Testis (tissue), 2 donors: Measurements from ENCODE around the gene F8.
"Not testable (repeated sequence)": the region's sequence is repeated elsewhere in the genome, so short reads cannot be mapped to it uniquely, and the experiment has no call there.

Source experiments
- CTCF ChIP-seq, 3 experiments: fragments of 450-650 bp in 2 of 3; fragments of 200-600 bp in 1 of 3; sonication (generic) in 1 of 3; IDR thresholded peaks; one replicate each; pipeline ENCODE4 v1.5.1; 2016 to 2019; ENCODE audit warnings: antibody characterized with exemption in 3 of 3, mild to moderate bottlenecking in 2 of 3, moderate library complexity in 1 of 3
- POLR2A ChIP-seq: fragments of 450-650 bp; IDR thresholded peaks from one replicate; pipeline ENCODE4 v1.6.1; 2017; ENCODE audit warnings: antibody characterized with exemption, mild to moderate bottlenecking, moderate library complexity

- TF ChIP-seq CTCF (IDR thresholded peaks at IDR 0.05); POLR2A: not testable (repeated sequence)
Measured at GRCh38 chrX:154910528-154910927, 112.0 kb downstream of the F8 start.
